GM12892 (cell line): ENCODE measurements around the gene SIK2.

Experiments used
- POLR2A ChIP-seq: IDR thresholded peaks from 2 replicates; pipeline ENCODE4 v1.6.1; 2011; ENCODE audit warnings: low read depth, low read length, control low read depth
- TAF1 ChIP-seq: IDR thresholded peaks from 2 replicates; pipeline ENCODE4 v1.6.1; 2011; ENCODE audit warnings: low read depth, mild to moderate bottlenecking, control low read depth, low read length, borderline replicate concordance

DNA sequence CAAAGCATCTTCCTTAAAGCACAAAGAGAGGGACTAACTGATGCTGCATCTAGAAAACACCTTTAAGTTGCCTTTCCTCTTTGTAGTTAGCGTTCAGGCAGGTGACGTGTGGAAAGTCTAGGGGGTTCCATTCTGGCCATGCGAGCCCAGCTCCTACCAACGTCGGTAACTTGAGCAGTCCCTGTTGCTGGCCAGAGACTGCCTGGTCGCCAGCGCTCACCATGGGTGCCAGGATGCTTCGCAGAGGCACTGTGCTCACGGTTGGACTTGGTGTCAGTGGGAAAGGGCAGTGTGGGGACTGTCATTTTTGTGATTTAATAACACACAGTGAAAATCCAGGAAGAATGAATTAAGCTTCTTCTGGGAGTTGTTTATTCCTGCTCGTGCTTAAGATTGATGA, 123.4 kb downstream of the SIK2 start:
- TF ChIP-seq POLR2A = no peak
- TF ChIP-seq TAF1 = no peak
